DOHH2 (cell line): Measurements from ENCODE around the gene DMD.

ENCODE experiments used
- H3F3A ChIP-seq: fragments of 200-600 bp; sonication (generic), shearing (Covaris generic); 2 replicates; pipeline ENCODE4 v1.6.0; 2016; ENCODE audit warnings: antibody characterized with exemption, mild to moderate bottlenecking; ENCODE audit not compliant: control insufficient read depth, insufficient read depth
- H3K27ac ChIP-seq: fragments of 200-600 bp; sonication (generic); 2 replicates; pipeline ENCODE4 v1.5.1; 2014; ENCODE audit warnings: low read depth, mild to moderate bottlenecking, low read length, moderate library complexity
- H3K27me3 ChIP-seq: fragments of 200-600 bp; sonication (generic); 2 replicates; pipeline ENCODE4 v1.6.1; 2014; ENCODE audit warnings: mild to moderate bottlenecking, low read length, mixed read lengths; ENCODE audit not compliant: control insufficient read depth
- H3K36me3 ChIP-seq: fragments of 200-600 bp; sonication (generic); 2 replicates; pipeline ENCODE4 v1.6.1; 2014; ENCODE audit warnings: mild to moderate bottlenecking, low read length, moderate library complexity, mixed read lengths; ENCODE audit not compliant: control insufficient read depth
- H3K4me1 ChIP-seq: fragments of 200-600 bp; sonication (generic); 2 replicates; pipeline ENCODE4 v1.6.1; 2014; ENCODE audit warnings: mild to moderate bottlenecking, low read length, mixed read lengths; ENCODE audit not compliant: control insufficient read depth
- H3K4me2 ChIP-seq: fragments of 200-600 bp; sonication (generic); 2 replicates; pipeline ENCODE4 v1.6.0; 2014; ENCODE audit warnings: mild to moderate bottlenecking, low read length, moderate library complexity
- H3K4me3 ChIP-seq: fragments of 200-600 bp; sonication (generic); 2 replicates; pipeline ENCODE4 v1.5.1; 2014; ENCODE audit warnings: mild to moderate bottlenecking, low read length, mixed read lengths
- H3K79me2 ChIP-seq: fragments of 200-600 bp; sonication (generic); 2 replicates; pipeline ENCODE4 v1.6.1; 2014; ENCODE audit warnings: mild to moderate bottlenecking, low read length, mixed read lengths; ENCODE audit not compliant: control insufficient read depth
- H3K9me2 ChIP-seq: fragments of 200-600 bp; sonication (generic); replicated peaks from 2 replicates; pipeline ENCODE4 v1.6.1; 2014; ENCODE audit warnings: mild to moderate bottlenecking, low read length, mixed read lengths; ENCODE audit not compliant: control insufficient read depth
- H3K9me3 ChIP-seq: fragments of 200-600 bp; sonication (generic); 2 replicates; pipeline ENCODE4 v1.6.1; 2014; ENCODE audit warnings: antibody characterized with exemption, low read length, mixed read lengths; ENCODE audit not compliant: control insufficient read depth, insufficient read depth
- H4K20me1 ChIP-seq: fragments of 200-600 bp; sonication (generic); 2 replicates; pipeline ENCODE4 v1.6.0; 2014; ENCODE audit warnings: low read depth, mild to moderate bottlenecking, antibody characterized with exemption, low read length, moderate library complexity; ENCODE audit not compliant: control insufficient read depth, insufficient read depth
- EZH2phosphoT487 ChIP-seq: fragments of 200-600 bp; sonication (generic); IDR thresholded peaks from 2 replicates; pipeline ENCODE4 v1.6.1; 2017; ENCODE audit warnings: borderline replicate concordance, mild to moderate bottlenecking, antibody characterized with exemption, low read length, moderate library complexity, mixed read lengths
- TF ChIP-seq, protein P1 (sequence below): fragments of 200-600 bp; sonication (generic); IDR thresholded peaks from one replicate; pipeline ENCODE4 v1.5.1; 2014; ENCODE audit warnings: antibody characterized with exemption, mild to moderate bottlenecking, low read depth, low read length; ENCODE audit not compliant: poor library complexity, severe bottlenecking

Gene DMD

DNA sequence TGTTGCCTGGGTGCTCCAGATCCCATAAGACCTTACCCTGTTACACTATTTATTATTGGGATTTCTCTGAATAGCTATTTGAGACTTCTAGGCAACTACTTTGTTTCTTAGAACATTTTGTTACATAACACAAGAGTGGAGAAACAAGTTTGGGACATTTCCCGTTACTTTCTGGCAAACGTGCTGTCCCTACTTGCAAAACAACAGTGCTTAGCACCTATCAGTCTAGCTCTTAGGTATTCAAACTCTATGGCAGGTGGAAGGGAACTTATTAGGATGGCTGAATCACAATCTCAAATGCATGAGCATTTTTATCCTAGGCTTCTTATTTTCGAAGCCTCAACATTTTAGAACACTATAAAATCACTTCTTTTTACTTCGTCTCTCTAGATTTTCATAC lies 613.6 kb downstream of the DMD start:
- Histone ChIP-seq H3K9me2 (no peaks in the 10 kb centered on the region), H3K36me3 (no peaks in the 10 kb centered on the region), H3K79me2 (no peaks in the 10 kb centered on the region), H3K4me3 (no peak overlapping the region), H3K4me1 (no peaks in the 10 kb centered on the region), H4K20me1 (no peaks in the 10 kb centered on the region), H3F3A (no peaks in the 10 kb centered on the region), H3K27ac (no peak overlapping the region), H3K27me3 (no peaks in the 10 kb centered on the region), H3K4me2 (no peak overlapping the region), H3K9me3 (no peaks in the 10 kb centered on the region)
- TF ChIP-seq EZH2phosphoT487, result no peak
- TF ChIP-seq, protein P1, sequence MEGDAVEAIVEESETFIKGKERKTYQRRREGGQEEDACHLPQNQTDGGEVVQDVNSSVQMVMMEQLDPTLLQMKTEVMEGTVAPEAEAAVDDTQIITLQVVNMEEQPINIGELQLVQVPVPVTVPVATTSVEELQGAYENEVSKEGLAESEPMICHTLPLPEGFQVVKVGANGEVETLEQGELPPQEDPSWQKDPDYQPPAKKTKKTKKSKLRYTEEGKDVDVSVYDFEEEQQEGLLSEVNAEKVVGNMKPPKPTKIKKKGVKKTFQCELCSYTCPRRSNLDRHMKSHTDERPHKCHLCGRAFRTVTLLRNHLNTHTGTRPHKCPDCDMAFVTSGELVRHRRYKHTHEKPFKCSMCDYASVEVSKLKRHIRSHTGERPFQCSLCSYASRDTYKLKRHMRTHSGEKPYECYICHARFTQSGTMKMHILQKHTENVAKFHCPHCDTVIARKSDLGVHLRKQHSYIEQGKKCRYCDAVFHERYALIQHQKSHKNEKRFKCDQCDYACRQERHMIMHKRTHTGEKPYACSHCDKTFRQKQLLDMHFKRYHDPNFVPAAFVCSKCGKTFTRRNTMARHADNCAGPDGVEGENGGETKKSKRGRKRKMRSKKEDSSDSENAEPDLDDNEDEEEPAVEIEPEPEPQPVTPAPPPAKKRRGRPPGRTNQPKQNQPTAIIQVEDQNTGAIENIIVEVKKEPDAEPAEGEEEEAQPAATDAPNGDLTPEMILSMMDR, result no peak

DNA sequence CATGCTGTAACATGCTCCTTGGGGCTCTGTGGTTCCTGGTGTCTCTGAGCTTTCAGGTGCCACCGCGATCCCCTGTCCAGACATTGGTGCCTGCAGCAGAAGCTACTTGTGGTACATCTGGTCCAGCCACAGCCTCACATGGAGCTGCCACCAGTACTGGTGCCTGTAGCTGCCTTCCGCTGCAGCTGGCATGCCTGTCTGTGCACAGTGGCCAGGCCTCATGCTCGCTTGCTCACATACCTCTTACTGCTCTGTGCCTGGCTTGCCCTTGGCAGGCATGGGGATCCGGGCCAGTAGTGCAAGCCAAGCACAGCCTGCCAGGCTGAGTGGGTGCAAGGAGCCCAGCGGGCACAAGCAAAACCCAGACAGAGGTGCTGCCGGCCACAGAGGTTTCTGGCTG lies 618.6 kb downstream of the DMD start:
- H3K36me3 ChIP-seq, result no peaks in the 10 kb centered on the region
- H3K9me3 ChIP-seq, result no peaks in the 10 kb centered on the region
- H3K79me2 ChIP-seq, result no peaks in the 10 kb centered on the region
- H3K27me3 ChIP-seq, result no peaks in the 10 kb centered on the region
- H3F3A ChIP-seq, result no peaks in the 10 kb centered on the region
- no peaks in the 10 kb centered on the region for H3K9me2 ChIP-seq
- H3K4me1 ChIP-seq, result no peaks in the 10 kb centered on the region
- H4K20me1 ChIP-seq, result no peaks in the 10 kb centered on the region
- no peak overlapping the region for H3K4me3 ChIP-seq
- H3K27ac ChIP-seq, result no peak overlapping the region
- TF ChIP-seq EZH2phosphoT487, result no peak
- H3K4me2 ChIP-seq, result no peak overlapping the region

DNA sequence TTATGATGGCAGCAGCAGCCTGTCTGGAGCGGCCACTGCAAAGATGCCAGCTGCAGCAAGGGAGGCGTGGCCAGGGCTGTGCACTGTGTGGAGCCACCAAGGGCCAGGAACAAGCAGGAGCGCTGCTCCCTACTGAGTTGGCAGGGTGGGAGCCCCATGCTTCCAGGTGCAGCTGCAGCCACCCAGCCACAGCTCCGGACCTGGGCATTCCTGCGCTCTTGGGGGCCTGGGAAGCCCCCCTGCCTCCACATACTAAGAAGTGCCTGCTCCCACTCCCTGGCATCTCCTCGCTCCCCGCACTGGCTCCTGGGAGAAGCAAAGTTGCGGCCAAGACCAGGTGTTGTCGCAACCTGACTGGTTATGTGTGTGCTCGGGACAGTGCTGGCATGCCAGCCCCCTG lies 619.8 kb downstream of the DMD start:
- Histone ChIP-seq H3K27me3 (no peaks in the 10 kb centered on the region), H3K4me3 (no peak overlapping the region), H3K4me1 (no peaks in the 10 kb centered on the region), H3K9me2 (no peaks in the 10 kb centered on the region), H3K4me2 (no peak overlapping the region), H4K20me1 (no peaks in the 10 kb centered on the region), H3K79me2 (no peaks in the 10 kb centered on the region), H3K9me3 (no peaks in the 10 kb centered on the region), H3K36me3 (no peaks in the 10 kb centered on the region), H3K27ac (no peak overlapping the region), H3F3A (no peaks in the 10 kb centered on the region)
- TF ChIP-seq, protein P1, result no peak
- no peak for TF ChIP-seq EZH2phosphoT487

DNA sequence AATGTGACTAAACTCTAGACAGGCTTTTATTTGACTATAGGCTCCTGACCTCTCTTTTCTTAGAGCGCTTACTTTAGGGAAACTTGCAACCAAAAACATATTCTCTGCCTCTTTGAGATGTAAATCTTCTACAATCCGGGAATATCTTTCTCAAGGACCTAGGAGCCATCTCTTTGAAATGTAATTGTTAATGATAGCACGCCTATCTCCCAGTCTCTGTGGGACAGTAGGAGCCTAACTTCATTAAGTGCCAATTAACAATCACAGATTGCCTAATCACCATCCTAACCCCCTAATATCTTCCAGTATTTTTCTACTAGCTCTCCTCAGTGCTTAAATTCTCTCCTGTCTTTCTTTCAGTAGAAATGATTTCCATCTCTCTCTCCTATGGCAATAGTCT lies 628.6 kb downstream of the DMD start:
- Histone ChIP-seq H3K4me1 (no peaks in the 10 kb centered on the region), H3K36me3 (no peaks in the 10 kb centered on the region), H4K20me1 (no peaks in the 10 kb centered on the region), H3K27ac (no peak overlapping the region), H3K9me3 (no peaks in the 10 kb centered on the region), H3F3A (no peaks in the 10 kb centered on the region), H3K4me2 (no peak overlapping the region), H3K27me3 (no peaks in the 10 kb centered on the region), H3K79me2 (no peaks in the 10 kb centered on the region), H3K4me3 (no peak overlapping the region), H3K9me2 (no peaks in the 10 kb centered on the region)
- TF ChIP-seq, protein P1, result no peak
- TF ChIP-seq EZH2phosphoT487, result no peak
